NCI-H187 (cell line): ENCODE measurements around the gene ABCC12.

Source experiments
- DNase-seq, 2 experiments: peaks; one replicate each; lab custom pipeline; 2025; lab: John Stamatoyannopoulos, UW

The ABCC12 gene

DNA sequence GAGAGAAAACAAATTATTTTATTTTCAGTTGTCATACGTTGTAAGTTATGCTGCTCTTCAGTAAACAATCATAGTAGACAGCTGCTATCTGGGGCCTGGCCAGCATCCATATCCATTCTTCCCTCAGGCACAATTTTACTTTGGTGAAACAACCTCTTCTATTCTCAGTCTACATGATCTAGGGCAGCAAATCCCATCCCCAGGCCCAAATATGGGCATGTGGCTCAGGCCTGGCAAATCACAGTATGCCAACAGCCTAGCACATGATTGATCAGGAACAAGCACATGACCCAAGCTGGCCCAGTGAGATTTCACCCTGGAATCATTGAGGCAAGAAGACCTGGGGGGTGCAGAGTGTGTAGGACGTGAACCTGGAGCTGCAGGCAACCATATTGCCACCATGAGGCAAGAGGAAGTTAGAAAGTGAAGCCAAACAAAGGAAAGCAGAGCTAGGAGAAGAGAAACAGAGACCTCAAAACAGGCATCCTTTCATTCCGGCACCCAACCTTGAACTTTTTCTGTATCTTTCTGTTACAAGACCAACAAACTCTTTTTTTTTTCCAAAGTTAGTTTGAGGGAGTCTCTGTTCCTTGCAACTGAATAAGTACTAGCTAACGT lies 10.3 kb upstream of the ABCC12 start:
- no peak for DNase-seq

DNA sequence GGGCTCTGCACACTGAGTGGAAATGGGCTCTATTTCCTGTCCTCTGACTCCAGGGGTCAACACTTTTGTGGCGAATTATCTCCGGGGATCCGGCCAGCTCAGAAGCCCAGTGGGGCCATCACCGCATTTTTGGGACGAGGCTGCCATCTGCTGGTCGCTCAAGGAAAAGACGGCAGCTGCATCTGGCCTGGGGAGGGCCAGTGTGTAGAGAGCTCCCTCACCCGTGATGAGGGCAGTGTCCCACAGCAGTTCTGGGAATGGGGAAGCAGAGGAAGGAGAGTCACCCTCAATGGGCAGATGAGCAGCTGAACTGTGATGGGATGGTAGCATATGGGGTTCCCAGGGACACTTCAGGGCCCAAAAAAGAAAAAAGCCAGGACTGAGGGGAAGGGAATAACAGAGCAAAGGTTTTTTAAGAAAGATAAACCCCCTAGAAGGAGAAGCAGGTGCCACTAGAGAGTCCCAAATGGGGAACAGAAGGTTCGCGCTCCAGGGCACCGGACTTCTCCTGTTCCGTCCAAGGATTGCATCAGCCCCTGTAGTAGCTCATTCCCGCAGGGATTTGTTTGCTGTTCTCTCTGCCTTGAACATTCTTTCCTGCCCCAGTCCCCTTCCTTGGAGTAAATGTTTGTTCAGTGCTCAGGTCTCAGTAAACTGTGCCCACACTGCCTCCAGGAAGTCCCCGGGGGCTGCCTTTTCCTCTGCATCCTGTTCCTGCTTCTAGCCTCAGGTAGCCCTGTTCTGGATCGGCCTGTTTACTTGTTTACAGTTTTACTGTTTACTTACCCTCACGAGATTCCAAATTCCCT lies 9.3 kb upstream of the ABCC12 start:
- peak in 1 of 2 experiments; percentile 1 for DNase-seq

DNA sequence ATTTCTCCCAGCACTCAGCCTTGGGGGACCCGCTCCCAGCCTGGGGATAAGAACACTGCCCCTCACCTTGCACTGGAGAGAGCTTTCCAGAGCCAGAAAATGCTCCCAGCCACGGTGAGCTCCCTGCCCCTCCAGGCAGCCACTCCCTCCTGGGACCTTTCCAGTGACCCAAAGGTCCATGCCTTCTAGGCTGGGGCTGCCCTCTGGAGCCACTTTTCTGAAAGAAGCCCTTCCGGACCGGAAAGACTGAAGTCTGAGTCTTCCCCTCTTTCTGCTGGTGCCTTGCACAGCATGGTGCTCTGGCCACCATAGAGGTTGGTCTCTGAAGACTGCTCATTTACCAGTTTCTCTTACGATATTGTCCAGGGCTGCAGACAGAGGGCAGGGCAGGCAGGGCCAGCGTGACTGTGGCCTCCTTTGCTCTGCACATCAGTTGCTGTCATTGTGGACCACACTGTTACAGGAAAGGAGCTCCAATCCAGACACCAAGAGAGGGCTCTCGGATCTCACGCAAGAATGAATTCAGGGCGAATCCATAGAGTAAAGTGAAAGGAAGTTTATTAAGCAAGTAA lies 7.1 kb upstream of the ABCC12 start:
- DNase-seq: no peak

DNA sequence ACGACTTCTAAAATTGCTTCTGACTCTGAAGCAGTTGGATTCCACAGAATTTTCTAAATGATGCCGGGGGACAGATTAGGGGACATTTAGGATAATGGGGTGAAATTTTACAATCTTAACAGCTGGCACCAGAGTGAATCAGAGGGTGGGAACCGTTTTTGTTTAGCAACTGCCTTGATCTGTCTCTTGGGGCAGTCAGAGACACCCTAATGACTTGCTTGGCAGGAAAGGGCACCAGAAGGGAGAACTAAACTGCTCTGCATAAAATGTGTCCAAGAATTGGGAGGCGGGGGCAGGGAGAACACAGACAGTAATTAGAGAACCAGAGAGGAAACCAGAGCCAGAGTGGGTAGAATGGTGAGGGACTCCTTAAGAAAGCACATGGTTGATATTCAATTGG lies 6.1 kb upstream of the ABCC12 start:
- no peak for DNase-seq

DNA sequence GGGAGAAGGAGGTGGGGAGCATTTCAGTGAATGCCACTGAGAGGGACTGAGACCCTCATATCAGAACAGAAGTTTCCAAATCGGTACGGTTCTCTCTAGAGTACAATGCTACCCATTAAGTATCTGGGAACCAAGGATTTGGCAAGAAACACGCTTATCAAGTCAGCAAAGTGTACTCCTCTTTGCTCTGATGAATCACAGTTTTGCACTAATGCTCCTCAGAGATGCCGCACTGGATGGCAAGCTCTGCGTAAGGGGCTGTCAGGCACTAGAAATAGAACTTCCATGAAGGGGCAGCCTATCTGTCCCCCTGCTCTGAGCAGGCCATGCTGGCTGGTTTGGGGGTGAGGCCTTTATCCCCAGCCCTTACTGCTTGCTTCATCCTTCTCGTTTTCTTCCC lies 4.8 kb upstream of the ABCC12 start:
- no peak for DNase-seq

DNA sequence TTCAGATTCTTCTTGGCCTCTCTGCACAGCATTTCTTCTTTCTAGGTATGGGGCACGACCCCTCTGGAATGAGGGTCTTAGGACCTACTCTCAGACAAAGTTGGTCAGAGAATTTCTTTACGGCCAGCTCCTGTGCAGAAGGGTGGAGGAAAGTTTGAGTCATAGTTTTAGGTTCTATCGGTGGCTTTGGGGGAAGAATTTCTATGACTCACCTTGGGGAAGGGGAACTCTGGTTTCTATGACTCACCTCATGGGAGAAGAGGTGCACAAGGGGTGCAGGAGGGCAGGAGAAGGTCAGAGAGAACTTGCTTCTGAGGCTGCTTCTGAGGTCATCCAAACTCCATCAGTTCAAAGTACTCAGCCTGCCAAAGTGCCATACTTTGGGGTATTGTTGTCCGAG lies 2.5 kb upstream of the ABCC12 start:
- no peak for DNase-seq

DNA sequence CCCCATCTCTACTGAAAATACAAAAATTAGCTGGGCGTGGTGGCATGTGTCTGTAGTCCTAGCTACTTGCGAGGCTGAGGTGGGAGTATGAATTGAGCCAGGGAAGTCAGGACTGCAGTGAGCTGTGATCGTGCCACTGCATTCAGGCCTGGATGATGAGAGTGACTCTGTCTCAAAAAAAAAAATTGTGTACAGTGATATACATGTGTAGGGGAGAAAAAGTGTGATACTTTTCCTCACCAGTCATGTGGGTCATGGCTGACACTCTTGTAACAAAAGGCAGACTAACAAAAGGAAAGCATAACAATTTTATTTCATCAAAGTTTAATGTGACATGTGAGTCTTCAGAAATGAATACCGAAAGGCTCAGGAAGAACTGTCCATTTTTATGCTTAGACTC lies 2.0 kb upstream of the ABCC12 start:
- no peak for DNase-seq

DNA sequence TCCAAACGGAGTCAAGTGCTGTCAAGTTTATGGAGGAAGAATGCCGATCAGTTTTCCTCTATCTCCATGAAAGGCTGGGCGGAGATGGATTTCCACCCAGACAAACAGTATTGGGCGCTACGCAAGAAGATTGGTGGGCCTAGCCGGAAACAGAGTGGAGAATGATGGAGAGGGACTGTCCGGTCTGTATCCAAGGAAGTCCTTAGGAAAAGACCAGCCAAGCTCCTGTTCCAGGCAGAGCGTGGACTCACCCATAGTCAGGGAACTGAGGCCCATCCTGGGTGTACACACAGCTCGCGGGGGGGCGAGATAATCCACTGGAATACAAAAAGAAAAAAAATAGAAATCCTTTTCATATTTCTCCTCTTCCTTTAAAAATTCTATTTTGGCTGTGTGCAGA lies 1.5 kb upstream of the ABCC12 start:
- no peak for DNase-seq

DNA sequence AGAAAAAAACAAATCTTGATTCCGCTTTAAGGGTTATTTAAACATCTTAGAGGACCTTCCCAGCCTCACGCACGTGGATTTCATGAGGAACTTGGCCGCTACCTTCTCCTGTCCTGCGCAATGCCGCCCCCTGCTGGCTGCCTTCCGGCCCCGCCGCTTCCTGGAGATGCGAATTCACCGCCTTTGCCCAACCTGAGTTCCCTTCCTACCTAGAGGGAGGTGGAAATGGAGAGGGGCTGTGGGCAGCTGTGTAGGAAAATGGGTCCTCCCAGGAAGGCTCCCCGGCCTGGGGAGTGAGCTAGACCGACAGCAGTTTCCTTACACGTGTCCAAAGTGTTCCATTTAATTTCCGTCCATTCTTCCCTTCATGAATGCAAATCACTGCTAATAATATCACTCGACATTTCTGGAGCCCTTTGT lies 1.0 kb upstream of the ABCC12 start:
- DNase-seq: peak; percentile 7 to 38

DNA sequence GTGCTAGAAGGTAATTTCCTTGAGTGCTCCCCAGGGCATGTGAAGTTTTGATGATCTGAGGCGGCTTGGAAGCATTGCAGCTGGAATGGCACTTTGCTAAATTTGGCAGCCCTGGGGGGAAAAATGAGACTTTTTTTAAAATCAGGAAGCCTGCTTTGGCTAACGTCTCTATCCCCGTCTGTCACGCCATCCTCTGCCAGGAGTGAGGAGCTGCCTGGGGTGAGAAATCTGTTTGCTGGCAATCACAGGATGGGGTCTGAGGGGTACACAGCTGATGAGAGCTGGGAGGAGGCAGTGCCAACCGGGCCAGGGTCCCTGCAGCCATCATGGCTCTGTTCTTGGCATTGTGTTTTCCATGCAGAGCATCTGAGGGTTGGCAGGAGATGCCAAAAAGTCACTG lies 2.0 kb downstream of the ABCC12 start:
- no peak for DNase-seq

GRCh38 chr16:48152226-48152625 lies 3.6 kb downstream of the ABCC12 start:
- DNase-seq: no peak

DNA sequence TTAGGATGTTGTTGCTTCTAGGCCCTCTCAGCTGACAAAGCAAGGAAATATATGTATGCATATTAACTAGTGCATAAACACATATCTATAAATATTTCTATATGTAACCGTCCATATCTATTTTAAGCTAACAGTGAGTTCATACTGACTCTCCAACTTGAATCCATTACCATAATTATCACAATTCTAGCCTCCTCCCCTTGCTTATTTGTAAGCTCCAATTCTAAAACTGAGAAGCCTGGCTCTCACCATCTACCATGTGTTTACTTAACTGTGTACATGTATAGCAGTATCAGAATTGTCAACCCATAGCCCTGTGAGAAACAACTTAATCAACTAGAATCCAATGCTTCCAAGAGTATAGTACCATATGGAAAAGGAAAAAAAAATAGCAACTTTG lies 5.1 kb downstream of the ABCC12 start:
- no peak for DNase-seq

DNA sequence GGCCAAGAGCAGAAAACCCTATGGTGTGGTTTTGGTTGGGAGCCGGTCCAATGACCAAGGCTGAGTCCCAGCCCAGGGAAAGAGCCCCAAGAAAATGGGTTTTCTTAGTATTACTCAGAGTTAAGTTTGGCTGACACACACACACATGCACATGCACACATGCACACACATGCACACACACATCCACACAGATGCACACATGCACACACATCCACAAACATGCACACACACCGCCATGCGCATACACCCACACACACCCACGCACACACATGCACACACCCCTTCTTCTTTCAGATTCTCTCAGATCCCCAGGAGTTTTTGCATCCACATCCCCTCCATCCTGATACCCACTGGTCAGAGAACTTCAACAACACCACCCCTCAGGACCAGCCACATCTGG lies 9.1 kb downstream of the ABCC12 start:
- no peak for DNase-seq

- DNase-seq: no peak
Measured at GRCh38 chr16:48146131-48146530, 9.7 kb downstream of the ABCC12 start.

DNA sequence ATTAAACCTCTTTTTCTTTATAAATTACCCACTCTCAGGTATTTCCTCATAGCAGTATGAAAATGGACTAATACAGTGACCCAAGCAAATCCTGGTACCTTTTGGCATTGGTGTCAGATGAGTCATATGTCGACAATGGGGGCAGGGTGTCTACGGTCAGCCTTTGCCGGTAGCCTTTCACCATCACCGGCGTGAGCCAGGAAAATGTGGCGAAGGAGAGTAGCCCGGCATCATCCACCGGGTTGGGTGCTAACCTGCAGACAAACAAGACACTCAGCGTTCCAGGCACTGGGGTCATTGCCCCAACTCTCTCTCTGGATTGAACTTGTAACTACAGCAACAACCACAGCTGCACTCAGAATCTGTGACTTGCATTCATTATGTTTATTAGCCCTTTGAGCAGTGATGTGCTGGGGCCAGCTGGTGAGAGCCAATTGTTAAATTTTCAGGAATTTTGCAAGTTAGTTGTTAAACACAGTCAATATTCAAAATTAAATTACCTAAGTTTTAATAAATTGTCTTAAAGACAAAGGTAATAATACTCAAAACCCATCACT lies 11.9 kb downstream of the ABCC12 start:
- DNase-seq: no peak

DNA sequence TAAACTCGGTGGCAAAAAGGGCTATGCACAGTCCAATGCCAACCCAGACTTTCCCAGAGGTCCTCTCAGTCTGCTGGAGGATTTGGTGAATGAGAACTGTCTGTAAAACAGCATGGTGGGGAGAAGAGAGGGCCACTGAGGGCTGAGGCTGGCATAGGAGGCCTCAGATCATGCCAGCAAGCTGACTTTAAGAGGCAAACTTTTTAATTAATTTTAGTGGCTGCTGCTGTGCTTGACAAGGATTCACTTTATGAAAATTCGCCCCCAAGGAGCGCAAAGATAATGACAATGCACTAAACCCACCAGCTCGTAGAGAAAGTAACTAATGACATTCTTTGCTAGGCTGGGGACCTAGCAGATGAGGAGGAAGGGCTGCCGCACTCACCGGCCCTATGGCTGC lies 15.0 kb downstream of the ABCC12 start:
- no peak for DNase-seq

DNA sequence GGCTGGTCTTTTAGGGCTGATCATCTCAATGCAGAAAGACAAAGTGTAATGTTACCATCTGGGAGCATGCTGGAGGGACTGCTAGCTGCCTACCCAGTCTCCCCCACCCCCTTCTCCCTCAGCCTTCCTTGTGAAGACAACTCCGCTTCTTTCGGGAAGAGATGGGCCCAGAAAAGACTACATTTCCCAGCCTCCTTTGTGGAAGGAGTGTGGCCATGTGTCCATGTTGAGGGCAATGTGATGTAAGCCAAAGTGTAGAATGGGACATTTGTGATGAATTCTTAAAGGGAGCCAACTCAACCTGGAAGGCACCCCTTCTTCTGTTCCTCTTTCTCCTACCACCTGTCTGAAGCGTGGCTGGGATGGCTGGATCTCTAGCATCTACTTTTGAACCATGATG lies 16.3 kb downstream of the ABCC12 start:
- no peak for DNase-seq

GRCh38 chr16:48138543-48138942 lies 17.2 kb downstream of the ABCC12 start:
- no peak for DNase-seq

DNA sequence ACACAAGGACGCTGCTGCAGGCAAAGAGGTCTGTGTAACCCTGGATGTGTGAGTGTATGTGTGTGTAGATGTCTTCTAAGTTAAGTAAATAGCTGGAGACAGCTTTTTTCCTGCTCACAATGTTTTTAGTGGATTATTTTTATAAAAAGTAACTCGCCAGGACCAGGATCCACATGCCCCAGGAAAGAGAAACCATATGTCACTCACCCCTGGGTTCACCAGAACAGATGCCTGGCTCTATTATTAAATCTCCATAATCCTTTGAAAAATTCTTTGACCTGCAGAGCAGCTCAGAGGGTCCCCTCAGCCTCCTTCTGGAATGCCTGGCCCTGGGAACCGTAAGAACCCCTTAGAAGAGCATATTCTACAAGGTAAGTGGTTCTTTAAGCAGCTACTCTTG lies 18.0 kb downstream of the ABCC12 start:
- no peak for DNase-seq

DNA sequence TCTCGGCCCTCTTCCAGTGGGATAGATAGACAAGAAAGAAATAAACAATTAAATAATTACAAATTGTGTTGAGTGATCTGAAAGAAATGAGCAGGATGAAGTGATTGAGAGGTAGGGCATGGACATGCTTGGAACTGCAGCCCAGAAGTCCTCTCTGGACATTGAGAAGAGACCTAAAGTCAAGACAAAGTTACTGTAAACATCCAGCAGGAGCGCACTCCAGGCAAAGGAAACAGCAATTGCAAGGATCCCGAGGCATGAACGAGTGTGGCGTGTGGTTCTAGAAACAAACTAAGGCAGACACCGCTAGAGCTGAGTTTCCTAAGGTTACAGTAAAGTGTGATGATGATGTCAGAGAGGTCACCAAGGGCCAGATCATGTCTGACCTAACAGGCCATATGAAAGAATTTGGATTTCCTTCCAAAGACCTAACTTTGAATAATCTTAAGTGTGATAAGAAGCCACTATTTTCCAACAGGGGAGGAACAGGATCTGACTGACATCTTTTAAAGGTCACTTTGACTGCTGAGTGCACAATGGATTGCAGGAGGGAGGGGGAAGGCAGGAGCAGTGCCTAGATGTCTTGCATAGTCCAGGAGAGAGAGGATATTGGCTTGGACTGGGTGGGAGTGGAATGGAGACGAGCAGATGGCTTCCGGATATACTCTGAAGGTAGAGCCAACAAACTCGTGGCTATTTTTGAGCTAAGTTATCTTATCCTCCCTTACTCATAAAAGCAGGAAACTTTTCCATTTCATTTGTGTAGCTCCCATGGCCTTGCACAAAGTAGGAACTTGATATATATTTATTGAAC lies 19.0 kb downstream of the ABCC12 start:
- no peak for DNase-seq

DNA sequence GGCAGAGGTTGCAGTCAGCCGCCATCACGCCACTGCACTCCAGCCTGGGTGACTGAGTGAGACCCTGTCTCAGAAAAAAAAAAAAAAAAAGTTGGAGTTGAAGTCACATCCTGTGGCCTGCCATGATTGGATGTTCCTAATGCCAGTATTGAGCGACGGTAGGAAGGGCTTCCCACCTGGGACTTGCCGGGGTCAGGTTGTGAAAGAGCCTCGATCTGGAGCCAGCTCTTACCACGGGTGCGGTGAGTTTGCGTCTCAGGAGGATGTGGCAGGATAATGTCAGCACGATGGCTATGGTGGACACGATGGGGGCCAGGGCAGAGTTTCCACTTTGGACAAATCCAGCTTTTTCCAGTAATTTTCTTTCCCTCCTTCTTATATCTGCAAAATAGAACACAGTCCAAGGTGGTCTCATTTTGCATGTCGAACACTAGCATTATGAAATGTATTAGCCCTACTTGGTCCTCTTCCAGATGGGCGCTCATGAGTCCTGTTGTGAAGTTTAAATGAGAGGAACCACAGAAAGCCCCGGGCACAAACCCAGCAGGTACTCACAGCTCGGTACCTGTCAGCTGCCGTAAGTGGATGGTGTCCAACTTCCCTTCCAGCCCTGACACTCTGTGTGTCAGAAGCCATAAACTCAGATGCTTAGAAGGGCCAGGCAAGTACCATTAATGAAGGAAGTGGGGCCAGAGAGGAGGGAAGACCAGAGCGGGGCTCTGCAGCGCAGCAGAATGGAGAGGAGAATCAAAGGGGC lies 22.2 kb downstream of the ABCC12 start:
- no peak for DNase-seq

DNA sequence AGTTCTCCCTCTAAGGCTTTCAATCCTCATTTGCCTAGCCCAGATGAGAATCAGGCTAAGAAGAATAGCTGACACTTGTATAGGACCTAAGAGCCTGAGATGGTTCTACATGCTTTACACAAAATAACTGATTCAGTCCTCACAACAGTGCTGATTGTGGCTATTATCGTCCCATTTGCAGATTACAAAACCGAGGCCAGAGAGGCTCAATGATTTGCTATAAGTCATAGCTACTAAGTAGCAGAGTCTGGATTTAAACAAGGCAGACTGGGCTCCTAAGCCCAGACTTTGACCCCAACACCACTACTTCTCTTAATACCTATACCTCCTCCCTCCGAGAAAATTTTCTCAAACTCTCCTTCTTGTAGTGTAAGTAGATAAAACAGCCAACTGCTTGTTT lies 23.1 kb downstream of the ABCC12 start:
- no peak for DNase-seq
